Kidney glomerular epithelial cell (primary cell): ENCODE results near the gene LRMDA.
A peak's percentile ranks its signal among the peaks of the same experiment; 100 is the strongest.

Experiments used
- DNase-seq: peaks from one replicate; lab custom pipeline; 2025; lab: John Stamatoyannopoulos, UW

The LRMDA gene

GRCh38 chr10:75776738-75777504, 345.5 kb downstream of the LRMDA start:
- DNase-seq = no peak

- no peak for DNase-seq
Observed at GRCh38 chr10:75778665-75779064, 347.2 kb downstream of the LRMDA start.

- no peak for DNase-seq
Observed at GRCh38 chr10:75779276-75779675, 347.9 kb downstream of the LRMDA start.

- DNase-seq = peak; percentile 21
Observed at GRCh38 chr10:75782463-75783248, 351.2 kb downstream of the LRMDA start.

GRCh38 chr10:75788394-75789205, 357.2 kb downstream of the LRMDA start:
- no peak for DNase-seq

GRCh38 chr10:75793848-75794247, 362.4 kb downstream of the LRMDA start:
- no peak for DNase-seq

- DNase-seq = no peak
Observed at GRCh38 chr10:75801121-75801520, 369.7 kb downstream of the LRMDA start.

GRCh38 chr10:75801661-75802060, 370.2 kb downstream of the LRMDA start:
- DNase-seq = no peak

GRCh38 chr10:75803121-75803520, 371.7 kb downstream of the LRMDA start:
- no peak for DNase-seq

GRCh38 chr10:75803816-75804552, 372.6 kb downstream of the LRMDA start:
- no peak for DNase-seq

- DNase-seq = no peak
Observed at GRCh38 chr10:75806186-75806585, 374.8 kb downstream of the LRMDA start.

GRCh38 chr10:75807456-75807855, 376.0 kb downstream of the LRMDA start:
- no peak for DNase-seq

GRCh38 chr10:75809003-75809402, 377.6 kb downstream of the LRMDA start:
- no peak for DNase-seq

GRCh38 chr10:75814014-75814413, 382.6 kb downstream of the LRMDA start:
- peak; percentile 2 for DNase-seq

- no peak for DNase-seq
Observed at GRCh38 chr10:75815066-75815465, 383.6 kb downstream of the LRMDA start.

- no peak for DNase-seq
Observed at GRCh38 chr10:75817198-75817597, 385.8 kb downstream of the LRMDA start.

- DNase-seq = no peak
Observed at GRCh38 chr10:75818552-75818951, 387.1 kb downstream of the LRMDA start.

- DNase-seq = no peak
Observed at GRCh38 chr10:75825235-75825634, 393.8 kb downstream of the LRMDA start.

- DNase-seq = no peak
Observed at GRCh38 chr10:75825661-75826060, 394.2 kb downstream of the LRMDA start.

- DNase-seq = no peak
Observed at GRCh38 chr10:75826846-75827245, 395.4 kb downstream of the LRMDA start.

GRCh38 chr10:75827587-75828021, 396.2 kb downstream of the LRMDA start:
- no peak for DNase-seq

- DNase-seq = no peak
Observed at GRCh38 chr10:75828413-75828812, 397.0 kb downstream of the LRMDA start.
